Activated CD8-positive, alpha-beta T cell treated with anti-CD3 and anti-CD28 coated beads for 36 hours (primary cell): ENCODE results near the gene LYZL6. TPM values are rescaled to one million over a fixed set of nuclear protein-coding genes. Genes with fewer than 3 reads are reported as not detected.
A peak's percentile ranks its signal among the peaks of the same experiment; 100 is the strongest.

ENCODE experiments used
- ATAC-seq: fragments of 200-7000 bp; cut with Tn5 transposase; one replicate; pipeline ENCODE4 v1.10.0; 2021; ENCODE audit warnings: mild to moderate bottlenecking, moderate library complexity
- CTCF ChIA-PET: fragments of 350-600 bp; sonication (Branson Sonifier 250); formaldehyde crosslinking; loops from one replicate; lab custom pipeline; 2021; ENCODE audit warnings: antibody characterized with exemption; lab: Charles Lee
- POLR2A ChIA-PET: fragments of 350-600 bp; sonication (Branson Sonifier 250); formaldehyde crosslinking; loops from one replicate; lab custom pipeline; 2021; ENCODE audit warnings: antibody characterized with exemption; lab: Charles Lee
- DNase-seq: peaks from one replicate; pipeline ENCODE4 v3.0.0-alpha.2; 2020
- H3K27ac Mint-ChIP-seq: one replicate; pipeline ENCODE4 v1.8.0; 2021; ENCODE audit warnings: mild to moderate bottlenecking, mixed read lengths
- H3K27me3 Mint-ChIP-seq: one replicate; pipeline ENCODE4 v1.8.0; 2021; ENCODE audit warnings: mixed read lengths
- H3K36me3 Mint-ChIP-seq: one replicate; pipeline ENCODE4 v1.8.0; 2021; ENCODE audit warnings: low read depth, mixed read lengths
- H3K4me1 Mint-ChIP-seq: one replicate; pipeline ENCODE4 v1.8.0; 2021; ENCODE audit warnings: low read depth, mixed read lengths
- H3K4me3 Mint-ChIP-seq: one replicate; pipeline ENCODE4 v1.8.0; 2021; ENCODE audit warnings: mild to moderate bottlenecking, moderate library complexity, mixed read lengths
- H3K9me3 Mint-ChIP-seq: one replicate; pipeline ENCODE4 v1.8.0; 2021; ENCODE audit warnings: mixed read lengths
- intact Hi-C: fragments of 100-400 bp; cut with micrococcal nuclease; formaldehyde crosslinking; loops from one replicate; pipeline ENCODE4 v1.10.0; 2022
- total RNA-seq, 2 experiments: library from RNA; stranded (reverse); gene quantifications; one replicate each; pipeline ENCODE4 v1.2.3, GENCODE V29; 2021
- TF ChIP-seq, protein P1 (sequence below): fragments of 200-600 bp; IDR thresholded peaks from one replicate; pipeline ENCODE4 v1.8.0; 2022; ENCODE audit warnings: antibody characterized with exemption, mild to moderate bottlenecking

Gene LYZL6
- total RNA-seq, 2 experiments from 2014 or later: not detected

DNA sequence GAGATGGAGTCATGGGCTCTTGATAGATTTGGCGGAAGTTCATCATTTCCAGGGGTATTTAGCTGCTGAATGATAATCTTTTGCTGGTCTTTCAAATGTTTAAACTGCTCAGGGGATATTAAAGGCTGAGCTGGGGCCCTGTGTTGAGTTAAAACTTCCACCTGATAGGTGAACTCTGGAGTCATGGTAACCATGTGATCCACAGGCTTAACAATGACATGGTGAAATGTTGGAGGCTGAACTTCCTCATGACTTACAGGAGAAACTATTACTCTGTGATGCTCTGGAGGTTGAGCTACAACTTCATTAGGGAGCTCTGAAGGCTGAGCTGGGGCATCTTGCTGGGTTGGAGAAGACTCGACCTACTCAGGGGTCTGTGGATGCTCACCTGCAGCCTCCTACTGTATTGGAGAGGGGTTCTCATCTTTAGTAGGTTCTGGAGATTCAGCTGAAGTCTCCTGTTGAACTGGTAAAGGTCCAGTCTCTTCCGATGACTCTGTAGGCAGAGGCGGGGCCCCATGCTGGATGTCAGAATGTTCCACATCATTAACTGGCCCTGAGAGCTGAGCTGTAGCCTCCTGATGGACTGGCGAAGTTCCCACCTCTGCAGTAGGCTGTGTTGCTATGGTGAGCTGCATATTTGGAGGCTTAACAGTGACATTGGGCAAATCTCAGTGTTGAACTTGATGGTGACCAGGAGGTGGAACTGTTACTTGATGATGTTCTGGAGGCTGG, 37.2 kb downstream of the LYZL6 start:
- Mint-ChIP-seq H3K4me3 (no peak overlapping the region), H3K9me3 (no peaks in the 10 kb centered on the region), H3K4me1 (peaks cover 21% of the 10 kb centered on the region), H3K27me3 (no peaks in the 10 kb centered on the region), H3K36me3 (peaks cover 2% of the 10 kb centered on the region), H3K27ac (no peak overlapping the region)
- ChIA-PET POLR2A (interaction anchor here (1.0 kb wide), 1 partner anchor 11 kb away, joined by 3 read pairs; no protein-coding TSS in a partner anchor), CTCF (interaction anchor here (0.8 to 1.5 kb wide), 5 partner anchors 9 to 59 kb away, joined by 3 to 4 read pairs (median 3); no protein-coding TSS in a partner anchor)
- intact Hi-C loops: no loop called here
- TF ChIP-seq, protein P1, sequence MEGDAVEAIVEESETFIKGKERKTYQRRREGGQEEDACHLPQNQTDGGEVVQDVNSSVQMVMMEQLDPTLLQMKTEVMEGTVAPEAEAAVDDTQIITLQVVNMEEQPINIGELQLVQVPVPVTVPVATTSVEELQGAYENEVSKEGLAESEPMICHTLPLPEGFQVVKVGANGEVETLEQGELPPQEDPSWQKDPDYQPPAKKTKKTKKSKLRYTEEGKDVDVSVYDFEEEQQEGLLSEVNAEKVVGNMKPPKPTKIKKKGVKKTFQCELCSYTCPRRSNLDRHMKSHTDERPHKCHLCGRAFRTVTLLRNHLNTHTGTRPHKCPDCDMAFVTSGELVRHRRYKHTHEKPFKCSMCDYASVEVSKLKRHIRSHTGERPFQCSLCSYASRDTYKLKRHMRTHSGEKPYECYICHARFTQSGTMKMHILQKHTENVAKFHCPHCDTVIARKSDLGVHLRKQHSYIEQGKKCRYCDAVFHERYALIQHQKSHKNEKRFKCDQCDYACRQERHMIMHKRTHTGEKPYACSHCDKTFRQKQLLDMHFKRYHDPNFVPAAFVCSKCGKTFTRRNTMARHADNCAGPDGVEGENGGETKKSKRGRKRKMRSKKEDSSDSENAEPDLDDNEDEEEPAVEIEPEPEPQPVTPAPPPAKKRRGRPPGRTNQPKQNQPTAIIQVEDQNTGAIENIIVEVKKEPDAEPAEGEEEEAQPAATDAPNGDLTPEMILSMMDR: no peak
- no peak for ATAC-seq
- DNase-seq: no peak

DNA sequence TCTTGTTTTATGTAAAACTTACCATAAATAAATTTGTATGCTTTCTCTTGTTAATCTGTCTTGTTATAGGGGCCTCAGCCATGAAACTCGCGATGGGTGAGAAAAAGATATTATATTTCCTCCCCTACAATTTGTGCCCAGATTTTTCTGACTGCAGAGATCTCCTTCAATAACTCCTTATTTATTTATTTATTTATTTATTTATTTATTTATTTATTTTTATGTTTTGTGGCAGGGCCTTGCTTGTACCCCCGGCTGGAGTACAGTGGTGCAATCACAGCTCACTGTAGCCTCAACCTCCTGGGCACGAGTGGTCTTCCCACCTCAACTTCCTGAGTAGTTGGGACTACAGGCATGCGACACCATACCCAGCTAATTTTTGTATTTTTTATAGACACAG, 40.1 kb downstream of the LYZL6 start:
- Mint-ChIP-seq H3K4me3 (no peak overlapping the region), H3K4me1 (peaks cover 44% of the 10 kb centered on the region), H3K27ac (peak overlapping the region; percentile 47), H3K36me3 (peaks cover 5% of the 10 kb centered on the region), H3K27me3 (no peaks in the 10 kb centered on the region), H3K9me3 (no peaks in the 10 kb centered on the region)
- TF ChIP-seq, protein P1: no peak
- ChIA-PET CTCF (interaction anchor here (1.1 kb wide), 1 partner anchor 66 kb away, joined by 3 read pairs; no protein-coding TSS in a partner anchor), POLR2A (interaction anchor here (1.2 to 17.7 kb wide), 3 partner anchors 10 to 26 kb away, joined by 3 to 239 read pairs (median 4); partner anchors contain the start of gene CCL5)
- intact Hi-C loops: no loop called here
- no peak for DNase-seq
- no peak for ATAC-seq

DNA sequence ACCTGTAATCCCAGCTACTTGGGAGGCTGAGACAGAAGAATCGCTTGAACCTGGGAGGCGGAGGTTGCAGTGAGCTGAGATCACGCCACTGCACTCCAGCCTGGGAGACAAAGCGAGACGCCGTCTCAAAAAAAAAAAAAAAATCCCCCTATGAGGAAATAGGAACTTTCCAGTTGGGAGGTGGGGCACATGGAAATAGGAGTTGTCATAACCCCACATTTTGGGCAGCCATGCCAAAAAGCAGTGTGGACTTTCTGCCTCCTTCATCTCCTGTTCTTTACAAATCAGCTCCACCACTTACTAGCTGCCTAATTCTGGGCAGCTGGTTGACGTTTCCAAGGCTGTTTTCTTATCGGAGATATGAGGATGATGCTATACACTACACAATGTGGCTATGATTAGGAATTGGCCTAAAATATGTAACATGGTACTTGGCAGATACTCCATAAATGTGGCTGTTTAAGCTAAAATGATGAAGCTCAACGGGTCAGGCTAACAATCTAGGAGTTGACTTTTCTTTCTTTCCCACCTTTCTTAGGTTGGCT, 41.8 kb downstream of the LYZL6 start:
- ChIA-PET POLR2A (interaction anchor here (1.0 to 17.7 kb wide), 2 partner anchors 24 to 29 kb away, joined by 4 to 239 read pairs; partner anchors contain the start of genes CCL5 and RDM1), CTCF (interaction anchor here (0.7 to 2.2 kb wide), 6 partner anchors 11 to 74 kb away, joined by 3 to 6 read pairs (median 4); partner anchors contain the start of gene CCL5)
- DNase-seq: no peak
- no peak for ATAC-seq
- peaks cover 5% of the 10 kb centered on the region for H3K36me3 Mint-ChIP-seq
- no peaks in the 10 kb centered on the region for H3K27me3 Mint-ChIP-seq
- TF ChIP-seq, protein P1: no peak
- H3K9me3 Mint-ChIP-seq: no peaks in the 10 kb centered on the region
- H3K27ac Mint-ChIP-seq: peak overlapping the region; percentile 83
- no peak overlapping the region for H3K4me3 Mint-ChIP-seq
- H3K4me1 Mint-ChIP-seq: peaks cover 49% of the 10 kb centered on the region
- intact Hi-C loops: no loop called here

DNA sequence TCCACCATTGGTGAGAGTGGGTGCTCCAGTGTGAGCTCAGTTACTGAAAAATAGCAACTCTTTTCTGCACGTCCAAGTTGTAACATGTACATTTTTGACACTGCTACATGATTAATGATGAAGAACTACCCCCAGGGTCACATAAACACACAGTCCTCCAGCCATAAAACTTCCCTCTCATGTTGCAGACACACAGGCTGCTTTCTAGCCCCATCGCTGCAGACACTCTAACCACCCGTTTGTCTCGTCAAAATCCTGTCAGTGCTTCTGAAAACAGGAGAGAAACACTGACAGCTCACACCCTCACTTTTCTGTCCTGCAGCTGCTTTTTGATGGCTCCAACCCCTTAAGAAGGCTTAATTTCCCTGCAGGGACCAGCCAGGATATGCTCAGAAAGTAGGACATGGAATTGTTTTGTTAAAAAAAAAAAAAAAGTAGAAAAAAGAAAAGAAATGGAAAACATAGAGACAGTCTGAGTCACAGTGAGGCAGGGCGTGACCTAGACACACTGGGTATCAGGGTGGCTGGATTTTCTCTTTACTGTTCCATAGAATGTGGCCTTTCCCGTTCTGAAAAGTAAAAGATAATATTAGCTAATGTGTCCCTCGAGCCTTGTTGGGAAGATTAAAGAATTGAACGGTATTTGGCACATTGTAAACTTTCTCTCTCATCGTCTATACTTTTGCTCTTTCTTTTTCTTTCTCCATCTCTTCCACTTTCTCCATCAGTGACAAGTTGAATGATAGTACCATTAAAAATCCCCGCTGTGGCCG, 42.6 kb downstream of the LYZL6 start:
- Mint-ChIP-seq H3K4me3 (peak overlapping the region; percentile 63), H3K4me1 (peaks cover 56% of the 10 kb centered on the region), H3K27me3 (no peaks in the 10 kb centered on the region), H3K27ac (peak overlapping the region; percentile 83), H3K36me3 (peaks cover 5% of the 10 kb centered on the region), H3K9me3 (no peaks in the 10 kb centered on the region)
- peak; percentile 24 for DNase-seq
- intact Hi-C loops: no loop called here
- TF ChIP-seq, protein P1: no peak
- POLR2A ChIA-PET: interaction anchor here (0.8 to 17.7 kb wide), 3 partner anchors 23 to 33 kb away, joined by 3 to 239 read pairs (median 4); partner anchors contain the start of genes CCL5 and RDM1
- ATAC-seq: no peak
- CTCF ChIA-PET: interaction anchor here (0.9 to 2.2 kb wide), 6 partner anchors 10 to 171 kb away, joined by 3 to 10 read pairs (median 4); partner anchors contain the start of gene CCL5
